Measurements from ENCODE around the gene SHC2. TPM values are rescaled to one million over a fixed set of nuclear protein-coding genes. Genes with fewer than 3 reads are reported as not detected.
A peak's percentile ranks its signal among the peaks of the same experiment; 100 is the strongest.

Gene SHC2
- total and polyA plus RNA-seq, 9 of the 15 experiments (the other 6 are each of a cell fraction or from before 2014, with no cell fraction given) = 0.14 to 0.36 (median 0.17) TPM; not detected in 5

DNA sequence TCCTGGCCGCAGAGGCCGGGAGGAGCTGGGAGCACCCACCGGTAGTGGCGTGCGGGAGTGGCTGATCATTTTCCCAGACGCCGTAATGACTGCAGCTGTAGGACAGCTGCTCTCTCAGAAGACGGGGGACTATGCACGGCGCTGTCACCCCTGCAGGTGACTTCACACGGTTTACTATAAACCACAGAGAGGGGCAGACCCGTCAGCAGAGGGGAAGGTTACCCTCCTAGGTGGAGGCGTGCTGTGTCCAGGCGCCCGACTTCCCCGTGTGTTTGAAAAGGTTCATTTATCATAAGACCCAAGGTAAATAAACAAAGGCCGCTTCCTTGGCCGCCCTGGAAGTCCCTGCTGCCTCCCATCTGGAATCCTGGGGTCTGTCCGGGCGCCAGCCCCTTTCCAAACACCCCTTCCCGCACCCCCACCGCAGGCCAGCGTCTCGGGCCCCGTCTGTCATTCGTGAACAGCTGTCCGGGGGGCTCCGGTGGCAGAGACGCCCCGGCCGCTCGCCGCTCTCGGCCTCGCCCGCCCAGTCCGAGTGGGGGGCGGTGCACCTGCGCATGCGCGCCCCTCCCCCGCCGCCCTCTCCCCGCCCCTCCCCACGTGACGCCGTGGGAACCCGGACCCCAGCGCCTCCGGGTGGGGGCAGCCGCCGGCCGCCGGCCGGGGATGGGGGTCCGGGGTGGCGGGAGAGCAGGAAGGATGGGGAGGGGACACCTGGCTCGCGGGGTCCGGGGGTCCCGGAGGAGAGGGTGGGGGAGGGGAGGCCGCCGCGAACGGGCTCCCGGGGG lies 915 bp downstream of the SHC2 start (continued):
- TF ChIP-seq TEAD1 (CRISPR knock-in tag; IDR thresholded peaks at IDR 0.05) (no peak), TRIM28 (IDR thresholded peaks at IDR 0.05) (no peak), FOXK2 (conservative IDR thresholded peaks at IDR 0.05 in 1 of 2, IDR thresholded peaks at IDR 0.05 in 1 of 2; ENCODE audit: low read depth in 2 of 2) (peak in 1 of 2 experiments; percentile 55; a peak in 2 of 4 replicates)
- TF ChIP-seq, protein P1, sequence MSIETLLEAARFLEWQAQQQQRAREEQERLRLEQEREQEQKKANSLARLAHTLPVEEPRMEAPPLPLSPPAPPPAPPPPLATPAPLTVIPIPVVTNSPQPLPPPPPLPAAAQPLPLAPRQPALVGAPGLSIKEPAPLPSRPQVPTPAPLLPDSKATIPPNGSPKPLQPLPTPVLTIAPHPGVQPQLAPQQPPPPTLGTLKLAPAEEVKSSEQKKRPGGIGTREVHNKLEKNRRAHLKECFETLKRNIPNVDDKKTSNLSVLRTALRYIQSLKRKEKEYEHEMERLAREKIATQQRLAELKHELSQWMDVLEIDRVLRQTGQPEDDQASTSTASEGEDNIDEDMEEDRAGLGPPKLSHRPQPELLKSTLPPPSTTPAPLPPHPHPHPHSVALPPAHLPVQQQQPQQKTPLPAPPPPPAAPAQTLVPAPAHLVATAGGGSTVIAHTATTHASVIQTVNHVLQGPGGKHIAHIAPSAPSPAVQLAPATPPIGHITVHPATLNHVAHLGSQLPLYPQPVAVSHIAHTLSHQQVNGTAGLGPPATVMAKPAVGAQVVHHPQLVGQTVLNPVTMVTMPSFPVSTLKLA (conservative IDR thresholded peaks at IDR 0.05) = 0 out of 4 replicates have a peak, but pooled peaks of 1 of the 2 experiments have one; percentile 30
- TF ChIP-seq, protein P2, sequence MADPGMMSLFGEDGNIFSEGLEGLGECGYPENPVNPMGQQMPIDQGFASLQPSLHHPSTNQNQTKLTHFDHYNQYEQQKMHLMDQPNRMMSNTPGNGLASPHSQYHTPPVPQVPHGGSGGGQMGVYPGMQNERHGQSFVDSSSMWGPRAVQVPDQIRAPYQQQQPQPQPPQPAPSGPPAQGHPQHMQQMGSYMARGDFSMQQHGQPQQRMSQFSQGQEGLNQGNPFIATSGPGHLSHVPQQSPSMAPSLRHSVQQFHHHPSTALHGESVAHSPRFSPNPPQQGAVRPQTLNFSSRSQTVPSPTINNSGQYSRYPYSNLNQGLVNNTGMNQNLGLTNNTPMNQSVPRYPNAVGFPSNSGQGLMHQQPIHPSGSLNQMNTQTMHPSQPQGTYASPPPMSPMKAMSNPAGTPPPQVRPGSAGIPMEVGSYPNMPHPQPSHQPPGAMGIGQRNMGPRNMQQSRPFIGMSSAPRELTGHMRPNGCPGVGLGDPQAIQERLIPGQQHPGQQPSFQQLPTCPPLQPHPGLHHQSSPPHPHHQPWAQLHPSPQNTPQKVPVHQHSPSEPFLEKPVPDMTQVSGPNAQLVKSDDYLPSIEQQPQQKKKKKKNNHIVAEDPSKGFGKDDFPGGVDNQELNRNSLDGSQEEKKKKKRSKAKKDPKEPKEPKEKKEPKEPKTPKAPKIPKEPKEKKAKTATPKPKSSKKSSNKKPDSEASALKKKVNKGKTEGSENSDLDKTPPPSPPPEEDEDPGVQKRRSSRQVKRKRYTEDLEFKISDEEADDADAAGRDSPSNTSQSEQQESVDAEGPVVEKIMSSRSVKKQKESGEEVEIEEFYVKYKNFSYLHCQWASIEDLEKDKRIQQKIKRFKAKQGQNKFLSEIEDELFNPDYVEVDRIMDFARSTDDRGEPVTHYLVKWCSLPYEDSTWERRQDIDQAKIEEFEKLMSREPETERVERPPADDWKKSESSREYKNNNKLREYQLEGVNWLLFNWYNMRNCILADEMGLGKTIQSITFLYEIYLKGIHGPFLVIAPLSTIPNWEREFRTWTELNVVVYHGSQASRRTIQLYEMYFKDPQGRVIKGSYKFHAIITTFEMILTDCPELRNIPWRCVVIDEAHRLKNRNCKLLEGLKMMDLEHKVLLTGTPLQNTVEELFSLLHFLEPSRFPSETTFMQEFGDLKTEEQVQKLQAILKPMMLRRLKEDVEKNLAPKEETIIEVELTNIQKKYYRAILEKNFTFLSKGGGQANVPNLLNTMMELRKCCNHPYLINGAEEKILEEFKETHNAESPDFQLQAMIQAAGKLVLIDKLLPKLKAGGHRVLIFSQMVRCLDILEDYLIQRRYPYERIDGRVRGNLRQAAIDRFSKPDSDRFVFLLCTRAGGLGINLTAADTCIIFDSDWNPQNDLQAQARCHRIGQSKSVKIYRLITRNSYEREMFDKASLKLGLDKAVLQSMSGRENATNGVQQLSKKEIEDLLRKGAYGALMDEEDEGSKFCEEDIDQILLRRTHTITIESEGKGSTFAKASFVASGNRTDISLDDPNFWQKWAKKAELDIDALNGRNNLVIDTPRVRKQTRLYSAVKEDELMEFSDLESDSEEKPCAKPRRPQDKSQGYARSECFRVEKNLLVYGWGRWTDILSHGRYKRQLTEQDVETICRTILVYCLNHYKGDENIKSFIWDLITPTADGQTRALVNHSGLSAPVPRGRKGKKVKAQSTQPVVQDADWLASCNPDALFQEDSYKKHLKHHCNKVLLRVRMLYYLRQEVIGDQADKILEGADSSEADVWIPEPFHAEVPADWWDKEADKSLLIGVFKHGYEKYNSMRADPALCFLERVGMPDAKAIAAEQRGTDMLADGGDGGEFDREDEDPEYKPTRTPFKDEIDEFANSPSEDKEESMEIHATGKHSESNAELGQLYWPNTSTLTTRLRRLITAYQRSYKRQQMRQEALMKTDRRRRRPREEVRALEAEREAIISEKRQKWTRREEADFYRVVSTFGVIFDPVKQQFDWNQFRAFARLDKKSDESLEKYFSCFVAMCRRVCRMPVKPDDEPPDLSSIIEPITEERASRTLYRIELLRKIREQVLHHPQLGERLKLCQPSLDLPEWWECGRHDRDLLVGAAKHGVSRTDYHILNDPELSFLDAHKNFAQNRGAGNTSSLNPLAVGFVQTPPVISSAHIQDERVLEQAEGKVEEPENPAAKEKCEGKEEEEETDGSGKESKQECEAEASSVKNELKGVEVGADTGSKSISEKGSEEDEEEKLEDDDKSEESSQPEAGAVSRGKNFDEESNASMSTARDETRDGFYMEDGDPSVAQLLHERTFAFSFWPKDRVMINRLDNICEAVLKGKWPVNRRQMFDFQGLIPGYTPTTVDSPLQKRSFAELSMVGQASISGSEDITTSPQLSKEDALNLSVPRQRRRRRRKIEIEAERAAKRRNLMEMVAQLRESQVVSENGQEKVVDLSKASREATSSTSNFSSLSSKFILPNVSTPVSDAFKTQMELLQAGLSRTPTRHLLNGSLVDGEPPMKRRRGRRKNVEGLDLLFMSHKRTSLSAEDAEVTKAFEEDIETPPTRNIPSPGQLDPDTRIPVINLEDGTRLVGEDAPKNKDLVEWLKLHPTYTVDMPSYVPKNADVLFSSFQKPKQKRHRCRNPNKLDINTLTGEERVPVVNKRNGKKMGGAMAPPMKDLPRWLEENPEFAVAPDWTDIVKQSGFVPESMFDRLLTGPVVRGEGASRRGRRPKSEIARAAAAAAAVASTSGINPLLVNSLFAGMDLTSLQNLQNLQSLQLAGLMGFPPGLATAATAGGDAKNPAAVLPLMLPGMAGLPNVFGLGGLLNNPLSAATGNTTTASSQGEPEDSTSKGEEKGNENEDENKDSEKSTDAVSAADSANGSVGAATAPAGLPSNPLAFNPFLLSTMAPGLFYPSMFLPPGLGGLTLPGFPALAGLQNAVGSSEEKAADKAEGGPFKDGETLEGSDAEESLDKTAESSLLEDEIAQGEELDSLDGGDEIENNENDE (IDR thresholded peaks at IDR 0.05; ENCODE audit: low read depth, low read length) = peak; percentile 75

Data from K562 (cell line).